ENCODE measurements around the gene HDAC3.

HDAC3 gene

DNA sequence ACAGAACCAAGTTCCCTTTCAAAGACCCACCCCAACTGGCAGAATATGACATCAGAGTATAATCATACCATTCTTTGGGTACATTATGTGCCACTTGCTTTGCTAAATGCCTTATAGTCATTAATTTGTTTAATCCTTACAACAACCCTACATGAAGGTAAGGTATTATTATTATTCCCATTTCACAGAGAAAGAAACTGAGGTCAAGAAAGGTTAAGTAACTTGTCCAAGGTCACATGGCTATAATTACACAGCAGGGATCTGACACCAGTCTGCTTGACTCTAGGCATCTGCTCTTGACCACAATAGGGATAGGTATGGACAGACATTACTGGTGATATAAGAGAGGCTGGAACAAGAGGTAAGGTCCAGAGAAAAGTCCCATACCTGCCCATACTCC is 13.3 kb upstream of the HDAC3 start:
- H3K27ac Mint-ChIP-seq, result no peak overlapping the region
- peaks cover 36% of the 10 kb centered on the region for H3K4me1 Mint-ChIP-seq (ENCODE audit: low read depth)
- no peak overlapping the region for H3K4me3 Mint-ChIP-seq
- peaks cover 7% of the 10 kb centered on the region for H3K27me3 Mint-ChIP-seq
- peaks cover 49% of the 10 kb centered on the region for H3K36me3 Mint-ChIP-seq (ENCODE audit: low read depth)
- H3K9me3 Mint-ChIP-seq, result no peaks in the 10 kb centered on the region
- intact Hi-C loops (cut with micrococcal nuclease), result no loop called here

DNA sequence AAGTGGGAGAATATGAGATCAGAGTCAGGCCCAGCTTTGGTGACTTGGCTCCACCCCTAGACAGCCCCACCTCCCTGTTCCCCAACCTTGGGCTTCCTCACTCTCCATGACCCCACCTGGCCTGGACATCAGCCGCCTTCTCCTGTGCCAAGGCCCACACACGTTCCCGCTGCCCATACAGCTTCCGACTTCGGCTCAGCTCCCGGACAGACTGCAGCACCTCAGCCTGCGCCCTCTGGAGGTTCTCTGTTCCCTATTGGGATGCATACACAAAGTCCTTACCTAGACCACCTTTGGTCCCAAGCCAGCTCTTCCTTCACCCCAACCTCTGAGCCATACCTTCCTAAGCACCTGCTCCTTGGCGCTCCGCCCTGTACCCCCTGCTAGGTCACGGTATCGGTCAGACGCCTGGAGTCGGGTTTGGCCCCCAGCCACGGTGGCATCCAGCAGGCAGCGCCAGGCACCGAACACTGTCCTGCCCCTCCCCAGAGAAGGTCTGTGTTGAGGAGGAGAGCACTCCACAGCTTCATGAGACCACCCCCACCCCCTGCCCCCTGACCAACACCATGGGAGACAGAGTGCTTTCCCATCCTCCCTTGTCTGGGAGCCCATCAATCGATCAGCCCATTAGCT is 12.5 kb upstream of the HDAC3 start:
- peaks cover 36% of the 10 kb centered on the region for H3K4me1 Mint-ChIP-seq (ENCODE audit: low read depth)
- no peaks in the 10 kb centered on the region for H3K9me3 Mint-ChIP-seq
- H3K36me3 Mint-ChIP-seq (ENCODE audit: low read depth), result peaks cover 56% of the 10 kb centered on the region
- H3K27me3 Mint-ChIP-seq, result peaks cover 7% of the 10 kb centered on the region
- no peak overlapping the region for H3K27ac Mint-ChIP-seq
- intact Hi-C loops (cut with micrococcal nuclease), result no loop called here
- H3K4me3 Mint-ChIP-seq, result no peak overlapping the region

DNA sequence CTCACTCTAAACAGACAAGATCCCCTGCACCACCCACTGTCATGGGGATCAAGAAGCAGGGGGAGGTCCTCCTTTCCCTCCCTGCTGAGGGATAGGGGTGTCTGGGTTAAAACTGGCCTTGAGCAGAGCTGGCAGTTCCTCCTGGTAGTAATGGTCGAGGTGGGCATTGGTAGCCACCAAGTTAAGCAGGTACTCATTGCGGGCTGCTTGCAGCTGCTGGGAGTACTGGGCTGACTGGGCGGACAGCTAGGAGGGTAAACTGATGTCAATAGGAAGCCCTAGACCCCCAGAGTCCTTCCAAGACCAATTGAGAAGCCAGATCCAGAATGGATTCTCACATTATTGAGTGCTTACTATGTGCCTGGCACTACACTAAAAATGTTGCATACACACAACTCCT is 11.2 kb upstream of the HDAC3 start:
- Mint-ChIP-seq H3K27me3 (peaks cover 7% of the 10 kb centered on the region), H3K27ac (no peak overlapping the region), H3K9me3 (no peaks in the 10 kb centered on the region), H3K4me1 (ENCODE audit: low read depth) (peaks cover 40% of the 10 kb centered on the region), H3K4me3 (no peak overlapping the region), H3K36me3 (ENCODE audit: low read depth) (peaks cover 63% of the 10 kb centered on the region)
- intact Hi-C loops (cut with micrococcal nuclease), result no loop called here

DNA sequence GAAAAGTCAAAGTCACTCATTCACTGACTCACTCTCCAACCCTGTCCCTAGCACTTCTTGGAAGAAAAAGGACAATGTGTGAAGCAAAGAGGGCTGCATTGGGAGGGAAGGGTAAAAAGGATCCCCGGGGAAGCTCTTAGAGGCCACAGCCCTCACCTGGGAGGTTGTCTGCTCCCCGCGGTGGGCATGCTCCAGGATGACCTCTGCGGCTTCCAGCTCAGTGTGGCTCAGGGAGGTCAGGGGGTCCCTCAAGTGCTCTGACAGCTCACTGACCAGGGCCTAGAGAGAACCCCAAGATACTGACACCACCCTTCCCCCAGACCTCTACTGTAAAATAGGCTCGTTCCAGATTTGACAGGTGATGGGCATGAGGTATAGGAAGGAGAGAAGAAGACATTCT is 10.6 kb upstream of the HDAC3 start:
- peaks cover 40% of the 10 kb centered on the region for H3K4me1 Mint-ChIP-seq (ENCODE audit: low read depth)
- no peaks in the 10 kb centered on the region for H3K9me3 Mint-ChIP-seq
- peaks cover 4% of the 10 kb centered on the region for H3K27me3 Mint-ChIP-seq
- H3K36me3 Mint-ChIP-seq (ENCODE audit: low read depth), result peaks cover 69% of the 10 kb centered on the region
- no peak overlapping the region for H3K4me3 Mint-ChIP-seq
- no peak overlapping the region for H3K27ac Mint-ChIP-seq
- intact Hi-C loops (cut with micrococcal nuclease), result no loop called here

DNA sequence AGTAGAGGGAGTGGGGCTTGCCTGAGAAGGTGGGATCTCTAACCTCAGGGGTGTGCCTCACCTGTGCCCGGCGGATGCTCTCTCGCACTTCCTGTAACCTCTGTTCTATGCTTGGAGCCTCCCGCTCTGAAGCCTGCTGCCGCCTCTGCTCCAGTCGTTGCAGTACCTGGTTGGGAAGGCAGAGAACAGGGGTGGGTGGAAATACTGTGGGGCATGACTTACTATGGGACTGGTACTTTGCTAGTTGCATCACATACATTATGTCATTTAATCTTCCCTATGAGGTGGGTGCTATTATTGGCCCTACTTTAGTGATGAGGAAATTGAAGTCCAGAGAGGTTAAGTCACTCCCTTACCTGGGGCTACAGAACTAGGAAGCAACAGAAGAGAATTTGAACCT is 9.4 kb upstream of the HDAC3 start:
- no peaks in the 10 kb centered on the region for H3K27me3 Mint-ChIP-seq
- H3K9me3 Mint-ChIP-seq, result no peaks in the 10 kb centered on the region
- intact Hi-C loops (cut with micrococcal nuclease), result no loop called here
- H3K4me1 Mint-ChIP-seq (ENCODE audit: low read depth), result peaks cover 44% of the 10 kb centered on the region
- H3K36me3 Mint-ChIP-seq (ENCODE audit: low read depth), result peaks cover 71% of the 10 kb centered on the region
- no peak overlapping the region for H3K27ac Mint-ChIP-seq
- no peak overlapping the region for H3K4me3 Mint-ChIP-seq

DNA sequence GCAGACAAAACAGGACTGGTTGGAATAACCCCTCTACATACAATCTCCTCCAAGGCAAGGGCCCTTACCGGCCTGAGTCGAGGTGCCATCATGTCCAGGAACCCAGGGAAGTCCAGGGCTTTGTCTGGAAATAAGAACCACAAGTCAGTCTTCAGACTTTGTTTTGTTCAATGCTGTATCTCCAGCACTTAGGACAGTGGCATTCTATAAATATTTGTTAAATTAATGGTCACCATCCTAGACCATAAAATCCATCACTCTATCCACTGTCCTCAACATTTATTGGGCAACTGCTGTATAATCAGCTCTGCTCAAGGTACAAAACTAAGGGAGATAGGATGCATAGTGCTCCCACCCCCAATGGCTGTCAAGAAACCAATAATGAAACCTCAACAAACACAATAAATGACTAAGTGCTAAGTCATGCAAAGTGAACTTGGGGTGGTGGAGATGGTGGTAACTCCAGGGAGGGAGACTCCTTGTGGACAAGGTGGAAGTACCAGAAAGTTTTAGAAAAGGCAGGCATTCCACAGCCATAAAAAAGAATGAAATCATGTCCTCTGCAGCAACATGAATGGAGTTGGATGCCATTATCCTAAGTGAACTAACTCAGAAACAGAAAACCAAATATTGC is 5.1 kb upstream of the HDAC3 start:
- H3K27ac Mint-ChIP-seq, result no peak overlapping the region
- no peak overlapping the region for H3K4me3 Mint-ChIP-seq

DNA sequence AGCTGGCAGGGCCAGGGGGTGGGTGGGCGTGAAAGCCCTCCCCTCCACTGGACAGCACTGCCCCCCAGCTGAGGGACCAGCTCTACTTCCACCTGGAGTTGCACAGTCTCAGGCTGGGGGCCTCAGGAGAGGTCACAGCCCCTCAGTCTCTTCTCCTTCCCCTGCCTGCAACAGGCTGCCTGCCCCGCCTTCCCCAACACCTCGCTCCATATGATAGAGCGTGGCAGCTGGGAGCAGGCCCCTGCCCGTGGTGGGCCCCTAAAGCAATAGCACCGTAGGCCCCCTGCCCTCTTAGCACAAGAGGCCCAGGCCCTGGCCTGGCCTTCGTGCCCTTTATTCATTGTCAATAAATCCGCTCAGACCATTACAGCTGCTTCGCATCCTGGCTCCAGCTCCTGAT is 4.0 kb upstream of the HDAC3 start:
- Mint-ChIP-seq H3K4me1 (ENCODE audit: low read depth) (peaks cover 57% of the 10 kb centered on the region), H3K9me3 (no peaks in the 10 kb centered on the region), H3K4me3 (no peak overlapping the region), H3K27ac (no peak overlapping the region), H3K36me3 (ENCODE audit: low read depth) (peaks cover 61% of the 10 kb centered on the region), H3K27me3 (no peaks in the 10 kb centered on the region)
- intact Hi-C loops (cut with micrococcal nuclease), result no loop called here

More for the DNA sequence above, 5.1 kb upstream of the HDAC3 start:
- H3K27me3 Mint-ChIP-seq, result no peaks in the 10 kb centered on the region
- intact Hi-C loops (cut with micrococcal nuclease), result no loop called here
- H3K36me3 Mint-ChIP-seq (ENCODE audit: low read depth), result peaks cover 71% of the 10 kb centered on the region
- H3K4me1 Mint-ChIP-seq (ENCODE audit: low read depth), result peaks cover 51% of the 10 kb centered on the region
- no peaks in the 10 kb centered on the region for H3K9me3 Mint-ChIP-seq

DNA sequence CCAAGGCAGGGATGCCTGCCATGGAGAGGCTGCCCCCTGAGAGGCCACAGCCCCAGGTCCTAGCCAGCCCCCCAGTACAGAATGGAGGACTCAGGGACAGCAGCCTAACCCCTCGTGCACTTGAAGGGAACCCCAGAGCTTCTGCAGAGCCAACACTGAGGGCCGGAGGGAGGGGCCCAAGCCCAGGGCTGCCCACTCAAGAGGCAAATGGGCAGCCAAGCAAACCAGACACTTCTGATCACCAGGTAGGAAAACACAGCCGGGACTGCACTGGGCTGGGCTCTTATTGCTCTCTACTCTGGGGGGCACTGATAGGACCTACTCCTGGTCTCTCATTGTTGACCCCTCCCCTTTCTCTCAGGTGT is 3.4 kb upstream of the HDAC3 start:
- peaks cover 59% of the 10 kb centered on the region for H3K36me3 Mint-ChIP-seq (ENCODE audit: low read depth)
- H3K9me3 Mint-ChIP-seq, result no peaks in the 10 kb centered on the region
- no peak overlapping the region for H3K4me3 Mint-ChIP-seq
- H3K4me1 Mint-ChIP-seq (ENCODE audit: low read depth), result peaks cover 64% of the 10 kb centered on the region
- H3K27me3 Mint-ChIP-seq, result no peaks in the 10 kb centered on the region
- intact Hi-C loops (cut with micrococcal nuclease), result no loop called here
- H3K27ac Mint-ChIP-seq, result no peak overlapping the region

DNA sequence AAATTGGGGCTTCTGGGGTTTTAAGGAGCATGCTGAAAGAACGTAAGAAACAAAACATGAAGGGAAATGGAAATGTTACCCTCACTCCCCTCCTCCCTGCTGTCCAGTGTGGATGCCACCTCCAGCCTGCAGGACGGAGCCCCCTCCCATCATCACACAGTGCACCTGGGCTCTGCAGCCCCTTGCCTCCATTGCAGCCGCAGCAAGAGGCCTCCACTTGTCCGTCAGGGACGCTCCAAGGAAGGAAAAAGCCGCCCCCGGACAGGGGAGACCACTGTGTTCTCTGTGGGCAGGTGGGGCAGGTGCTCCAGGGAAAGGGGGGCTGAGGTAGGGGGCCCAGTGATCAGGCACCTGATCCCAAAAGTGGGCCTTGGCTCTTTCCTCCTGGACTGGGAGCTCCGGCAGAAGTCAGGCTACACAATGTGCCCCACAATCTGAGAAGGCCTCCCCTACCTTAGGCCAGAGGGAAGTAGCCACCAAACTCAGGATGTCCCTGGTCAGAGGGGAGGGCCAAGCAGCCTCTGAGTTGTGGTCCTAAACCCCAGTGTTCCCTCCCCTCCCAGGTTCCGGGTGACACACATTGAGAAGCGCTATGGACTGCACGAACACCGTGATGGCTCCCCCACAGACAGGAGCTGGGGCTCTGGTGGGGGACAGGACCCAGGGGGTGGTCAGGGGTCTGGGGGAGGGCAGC is 2.9 kb upstream of the HDAC3 start:
- Mint-ChIP-seq H3K27ac (no peak overlapping the region), H3K36me3 (ENCODE audit: low read depth) (peaks cover 58% of the 10 kb centered on the region), H3K4me1 (ENCODE audit: low read depth) (peaks cover 69% of the 10 kb centered on the region), H3K9me3 (no peaks in the 10 kb centered on the region), H3K4me3 (no peak overlapping the region), H3K27me3 (no peaks in the 10 kb centered on the region)
- intact Hi-C loops (cut with micrococcal nuclease), result no loop called here

DNA sequence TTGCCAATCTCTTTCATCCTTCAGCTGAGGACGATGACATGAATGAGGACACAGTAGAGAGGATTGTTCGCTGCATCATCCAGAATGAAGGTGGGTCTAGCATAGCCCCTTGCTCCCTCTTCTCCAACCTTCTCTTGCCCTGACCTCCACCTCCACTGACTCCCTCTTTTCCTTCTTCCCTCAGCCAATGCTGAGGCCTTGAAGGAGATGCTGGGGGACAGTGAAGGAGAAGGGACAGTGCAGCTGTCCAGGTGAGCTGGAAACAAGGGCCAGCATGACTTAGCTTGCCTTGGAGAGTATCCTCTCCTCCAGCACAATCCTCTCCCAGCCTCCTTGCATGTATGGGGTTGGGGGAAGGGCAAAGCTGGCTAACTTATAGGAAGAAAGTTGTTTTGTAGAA is 2.1 kb upstream of the HDAC3 start:
- no peaks in the 10 kb centered on the region for H3K9me3 Mint-ChIP-seq
- H3K4me1 Mint-ChIP-seq (ENCODE audit: low read depth), result peaks cover 77% of the 10 kb centered on the region
- H3K27ac Mint-ChIP-seq, result no peak overlapping the region
- intact Hi-C loops (cut with micrococcal nuclease), result no loop called here
- H3K4me3 Mint-ChIP-seq, result no peak overlapping the region
- peaks cover 57% of the 10 kb centered on the region for H3K36me3 Mint-ChIP-seq (ENCODE audit: low read depth)
- no peaks in the 10 kb centered on the region for H3K27me3 Mint-ChIP-seq

DNA sequence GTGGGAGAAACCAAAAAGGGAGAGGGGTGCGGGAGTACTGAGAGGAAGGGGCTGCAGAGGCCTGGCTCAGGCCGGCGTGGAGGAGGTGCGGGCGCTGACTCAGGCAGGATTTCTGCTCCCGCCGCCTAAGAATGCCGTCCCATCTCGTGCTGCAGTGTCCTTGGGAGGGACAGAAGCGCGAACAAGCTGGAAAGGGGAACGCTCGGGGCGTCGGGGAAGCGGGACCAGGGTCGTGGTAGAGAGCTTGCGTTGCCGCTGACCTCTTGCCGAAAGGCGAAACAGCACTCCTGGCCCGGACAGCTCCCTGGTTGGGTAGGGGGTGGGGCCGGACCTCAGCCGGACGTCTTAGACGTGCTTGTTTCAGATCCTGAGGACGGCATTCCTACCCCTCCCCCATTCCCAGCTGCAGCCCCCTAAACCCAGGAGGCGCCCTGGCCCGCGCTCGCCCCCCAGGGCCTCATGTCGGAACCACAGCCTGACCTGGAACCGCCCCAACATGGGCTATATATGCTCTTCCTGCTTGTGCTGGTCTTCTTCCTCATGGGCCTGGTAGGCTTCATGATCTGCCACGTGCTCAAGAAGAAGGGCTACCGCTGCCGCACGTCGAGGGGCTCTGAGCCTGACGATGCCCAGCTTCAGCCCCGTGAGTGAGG is 1.2 kb upstream of the HDAC3 start:
- intact Hi-C loops (cut with micrococcal nuclease), result no loop called here

DNA sequence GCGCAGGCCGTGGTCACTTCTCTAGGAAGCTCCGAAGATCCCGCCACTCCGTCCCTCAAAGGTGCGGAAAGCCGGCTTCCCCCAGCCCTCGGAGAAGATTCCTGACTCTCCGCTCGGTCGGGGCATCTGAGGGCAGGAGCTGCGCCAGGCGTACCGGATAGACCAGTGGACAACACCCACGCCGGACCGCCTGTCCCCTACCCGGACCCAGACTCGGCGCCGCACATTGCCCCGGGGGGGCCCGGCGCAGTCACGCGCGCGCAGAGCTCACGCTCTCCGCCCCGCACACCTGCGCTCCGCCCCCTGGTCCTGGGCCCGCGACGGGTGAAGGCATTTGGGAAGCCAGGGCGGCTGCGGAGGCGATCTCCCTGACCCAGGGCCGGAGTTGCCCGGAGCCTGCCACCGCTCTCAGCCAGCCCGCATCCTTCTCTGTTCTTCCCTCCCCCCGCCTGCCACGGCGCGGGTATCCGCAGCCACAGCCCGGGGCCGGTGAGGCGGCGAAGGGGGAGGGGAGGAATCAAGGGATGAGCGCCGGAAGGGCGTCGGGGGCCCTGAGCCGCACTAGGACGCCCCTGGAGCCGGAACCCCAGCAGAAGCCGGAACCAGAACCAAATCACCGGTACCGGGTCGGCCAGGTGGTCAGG is 596 bp upstream of the HDAC3 start:
- peaks cover 55% of the 10 kb centered on the region for H3K36me3 Mint-ChIP-seq (ENCODE audit: low read depth)
- H3K27ac Mint-ChIP-seq, result peak overlapping the region; percentile 59
- intact Hi-C loops (cut with micrococcal nuclease), result no loop called here
- no peaks in the 10 kb centered on the region for H3K9me3 Mint-ChIP-seq
- peak overlapping the region; percentile 91 for H3K4me3 Mint-ChIP-seq
- peaks cover 73% of the 10 kb centered on the region for H3K4me1 Mint-ChIP-seq (ENCODE audit: low read depth)
- H3K27me3 Mint-ChIP-seq, result no peaks in the 10 kb centered on the region

More for the DNA sequence above, 1.2 kb upstream of the HDAC3 start:
- peaks cover 55% of the 10 kb centered on the region for H3K36me3 Mint-ChIP-seq (ENCODE audit: low read depth)
- peaks cover 73% of the 10 kb centered on the region for H3K4me1 Mint-ChIP-seq (ENCODE audit: low read depth)
- no peaks in the 10 kb centered on the region for H3K27me3 Mint-ChIP-seq
- peak overlapping the region; percentile 59 for H3K27ac Mint-ChIP-seq
- peak overlapping the region; percentile 91 for H3K4me3 Mint-ChIP-seq
- no peaks in the 10 kb centered on the region for H3K9me3 Mint-ChIP-seq

DNA sequence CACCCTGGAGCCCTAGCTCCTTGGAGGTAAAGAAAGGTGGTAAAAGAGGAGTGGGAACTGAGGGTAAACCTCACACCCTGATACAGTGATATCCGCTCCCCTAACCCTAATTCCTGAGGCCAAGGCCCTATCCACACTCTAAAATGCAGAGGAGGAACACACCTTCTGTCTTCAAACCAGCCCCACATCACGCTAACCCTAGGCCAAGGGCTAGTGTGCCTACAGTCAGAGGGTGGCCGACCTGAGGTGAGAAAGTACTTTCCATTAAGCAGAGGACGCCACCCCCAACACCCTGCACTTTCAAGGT is 590 bp downstream of the HDAC3 start:
- H3K9me3 Mint-ChIP-seq, result no peaks in the 10 kb centered on the region
- H3K36me3 Mint-ChIP-seq (ENCODE audit: low read depth), result peaks cover 57% of the 10 kb centered on the region
- H3K4me3 Mint-ChIP-seq, result peak overlapping the region; percentile 91
- no peaks in the 10 kb centered on the region for H3K27me3 Mint-ChIP-seq
- peak overlapping the region; percentile 59 for H3K27ac Mint-ChIP-seq
- intact Hi-C loops (cut with micrococcal nuclease), result no loop called here
- peaks cover 62% of the 10 kb centered on the region for H3K4me1 Mint-ChIP-seq (ENCODE audit: low read depth)

DNA sequence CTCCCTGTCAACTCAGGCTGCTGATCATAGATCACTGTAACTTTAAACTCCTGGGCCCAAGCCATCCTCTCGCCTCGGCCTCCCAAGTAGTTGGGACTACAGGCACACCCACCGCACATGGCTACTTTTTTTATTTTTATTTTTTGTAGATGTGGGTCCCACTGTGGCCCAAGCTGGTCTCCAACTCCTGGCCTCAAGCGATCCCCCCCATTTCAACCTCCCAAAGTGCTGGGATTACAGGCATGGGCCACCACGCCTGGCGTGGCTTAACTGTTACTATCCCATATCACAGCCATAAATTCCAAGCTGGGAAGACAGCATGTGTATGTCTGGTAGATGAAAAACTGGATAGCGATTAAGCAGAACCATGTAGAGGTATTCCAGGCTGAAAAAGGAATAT is 1.0 kb downstream of the HDAC3 start:
- peak overlapping the region; percentile 91 for H3K4me3 Mint-ChIP-seq
- peaks cover 57% of the 10 kb centered on the region for H3K36me3 Mint-ChIP-seq (ENCODE audit: low read depth)
- H3K9me3 Mint-ChIP-seq, result no peaks in the 10 kb centered on the region
- intact Hi-C loops (cut with micrococcal nuclease), result loop anchor here (2.0 kb wide), 1 partner anchor 17 kb away; the partner anchor contains the start of gene DIAPH1
- no peaks in the 10 kb centered on the region for H3K27me3 Mint-ChIP-seq
- H3K4me1 Mint-ChIP-seq (ENCODE audit: low read depth), result peaks cover 58% of the 10 kb centered on the region
- peak overlapping the region; percentile 59 for H3K27ac Mint-ChIP-seq

Measured in dendritic cell treated with granulocyte-macrophage colony-stimulating factor and Interleukin-4, amounts not matched to agents 40 ng/mL and 50 ng/mL, for 4 days (primary cell).